HepG2 (cell line): ENCODE measurements around the gene MAP3K14.

Experiments used
- CEBPB ChIP-seq: IDR thresholded peaks from 2 replicates; pipeline ENCODE4 v1.6.1; 2011; ENCODE audit warnings: low read depth, low read length, improper control_type of control experiment, borderline replicate concordance
- CTCF ChIP-seq: sonication (generic); formaldehyde crosslinking; IDR thresholded peaks from 2 replicates; pipeline ENCODE4 v1.5.0; 2020; ENCODE audit warnings: mild to moderate bottlenecking, missing genetic modification reagents, moderate library complexity
- DDIT3 ChIP-seq: sonication (generic); formaldehyde crosslinking; IDR thresholded peaks from 2 replicates; pipeline ENCODE4 v1.4.0; 2020; ENCODE audit warnings: mild to moderate bottlenecking, missing genetic modification reagents
- EZH2 ChIP-seq: conservative IDR thresholded peaks from 2 replicates; pipeline ENCODE4 v1.6.1; 2012; ENCODE audit warnings: mild to moderate bottlenecking, low read depth, low read length, moderate library complexity
- HMGXB4 ChIP-seq, 2 experiments: sonication (generic) in 1 of 2; formaldehyde crosslinking in 1 of 2; IDR thresholded peaks; 2 replicates each; pipeline versions ENCODE4 v1.4.0 to v1.6.1; 2018 to 2020; ENCODE audit warnings: missing genetic modification reagents in 2 of 2, borderline replicate concordance in 1 of 2, low read depth in 1 of 2, mild to moderate bottlenecking in 1 of 2, missing biosample characterization in 1 of 2
- MAF1 ChIP-seq: sonication (generic); formaldehyde crosslinking; IDR thresholded peaks from 2 replicates; pipeline ENCODE4 v1.5.0; 2020; ENCODE audit warnings: missing genetic modification reagents, borderline replicate concordance
- MLX ChIP-seq: IDR thresholded peaks from 2 replicates; pipeline ENCODE4 v1.6.1; 2016
- TCF7L2 ChIP-seq: IDR thresholded peaks from 2 replicates; pipeline ENCODE4 v1.6.1; 2011; ENCODE audit warnings: mild to moderate bottlenecking, low read depth, low read length, moderate library complexity
- ZBTB1 ChIP-seq: sonication (generic); formaldehyde crosslinking; IDR thresholded peaks from 2 replicates; pipeline ENCODE4 v1.4.0; 2020; ENCODE audit warnings: missing genetic modification reagents, borderline replicate concordance
- ZBTB43 ChIP-seq: sonication (generic); formaldehyde crosslinking; conservative IDR thresholded peaks from 2 replicates; pipeline ENCODE4 v1.4.0; 2020; ENCODE audit warnings: missing genetic modification reagents
- ZBTB7A ChIP-seq: sonication (generic); formaldehyde crosslinking; IDR thresholded peaks from 2 replicates; pipeline ENCODE4 v1.8.0; 2022; ENCODE audit warnings: mild to moderate bottlenecking, missing genetic modification reagents
- ZNF18 ChIP-seq: sonication (generic); formaldehyde crosslinking; IDR thresholded peaks from 2 replicates; pipeline ENCODE4 v1.8.0; 2022; ENCODE audit warnings: mild to moderate bottlenecking, missing genetic modification reagents; ENCODE audit not compliant: insufficient replicate concordance
- ZNF629 ChIP-seq: sonication (generic); formaldehyde crosslinking; conservative IDR thresholded peaks from 2 replicates; pipeline ENCODE4 v1.5.0; 2020; ENCODE audit warnings: missing genetic modification reagents

- no peak for TF ChIP-seq MLX (CRISPR knock-in tag)
- TF ChIP-seq MAF1 (CRISPR knock-in tag) = no peak
- TF ChIP-seq CTCF (CRISPR knock-in tag) = no peak
- TF ChIP-seq ZNF18 (CRISPR knock-in tag) = no peak
- no peak for TF ChIP-seq CEBPB
- TF ChIP-seq ZBTB7A (CRISPR knock-in tag) = no peak
- TF ChIP-seq HMGXB4 (CRISPR knock-in tag; IDR thresholded peaks at IDR 0.05; ENCODE audit: borderline replicate concordance in 1 of 2, low read depth in 1 of 2) = no peak
- no peak for TF ChIP-seq DDIT3 (CRISPR knock-in tag)
- TF ChIP-seq ZBTB1 (CRISPR knock-in tag) = no peak
- no peak for TF ChIP-seq EZH2
- TF ChIP-seq ZBTB43 (CRISPR knock-in tag) = no peak
- no peak for TF ChIP-seq ZNF629
- no peak for TF ChIP-seq TCF7L2
Measured at GRCh38 chr17:45238155-45238774, 78.6 kb downstream of the MAP3K14 start.
